GM12892 (cell line): ENCODE measurements around the gene TAS2R3.

ENCODE experiments used
- POLR2A ChIP-seq: IDR thresholded peaks from 2 replicates; pipeline ENCODE4 v1.6.1; 2011; ENCODE audit warnings: low read depth, low read length, control low read depth
- POLR2AphosphoS5 ChIP-seq: IDR thresholded peaks from 2 replicates; pipeline ENCODE4 v1.6.1; 2011; ENCODE audit warnings: low read depth, low read length, control low read depth

DNA sequence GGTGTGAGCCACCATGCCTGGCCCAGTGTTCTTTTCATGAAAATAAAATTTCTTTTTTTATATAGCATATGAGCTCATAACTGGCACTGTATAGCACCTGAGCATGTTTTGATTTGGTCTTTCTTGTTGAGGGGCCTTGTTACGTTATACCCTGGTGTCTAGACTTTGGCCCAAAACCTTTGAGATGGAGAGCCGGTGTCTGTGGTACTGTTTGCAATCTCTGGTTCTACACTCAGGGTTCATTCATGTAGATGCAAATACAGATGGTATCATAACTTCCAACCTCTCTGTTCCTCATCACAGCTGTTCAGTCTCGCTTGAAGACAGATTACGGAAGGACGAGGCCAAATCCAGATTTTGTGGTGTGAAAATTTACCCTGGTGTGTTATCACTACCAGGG is 26.0 kb downstream of the TAS2R3 start, which contains the start of gene TAS2R5:
- no peak for TF ChIP-seq POLR2A
- TF ChIP-seq POLR2AphosphoS5, result no peak
